ENCODE data around the gene NOSIP. TPM values are rescaled to one million over a fixed set of nuclear protein-coding genes. Genes with fewer than 3 reads are reported as not detected.

Gene NOSIP
- total RNA-seq, 4 donors from 2014 or later, result 29.0 to 347 (median 65.4) TPM

DNA sequence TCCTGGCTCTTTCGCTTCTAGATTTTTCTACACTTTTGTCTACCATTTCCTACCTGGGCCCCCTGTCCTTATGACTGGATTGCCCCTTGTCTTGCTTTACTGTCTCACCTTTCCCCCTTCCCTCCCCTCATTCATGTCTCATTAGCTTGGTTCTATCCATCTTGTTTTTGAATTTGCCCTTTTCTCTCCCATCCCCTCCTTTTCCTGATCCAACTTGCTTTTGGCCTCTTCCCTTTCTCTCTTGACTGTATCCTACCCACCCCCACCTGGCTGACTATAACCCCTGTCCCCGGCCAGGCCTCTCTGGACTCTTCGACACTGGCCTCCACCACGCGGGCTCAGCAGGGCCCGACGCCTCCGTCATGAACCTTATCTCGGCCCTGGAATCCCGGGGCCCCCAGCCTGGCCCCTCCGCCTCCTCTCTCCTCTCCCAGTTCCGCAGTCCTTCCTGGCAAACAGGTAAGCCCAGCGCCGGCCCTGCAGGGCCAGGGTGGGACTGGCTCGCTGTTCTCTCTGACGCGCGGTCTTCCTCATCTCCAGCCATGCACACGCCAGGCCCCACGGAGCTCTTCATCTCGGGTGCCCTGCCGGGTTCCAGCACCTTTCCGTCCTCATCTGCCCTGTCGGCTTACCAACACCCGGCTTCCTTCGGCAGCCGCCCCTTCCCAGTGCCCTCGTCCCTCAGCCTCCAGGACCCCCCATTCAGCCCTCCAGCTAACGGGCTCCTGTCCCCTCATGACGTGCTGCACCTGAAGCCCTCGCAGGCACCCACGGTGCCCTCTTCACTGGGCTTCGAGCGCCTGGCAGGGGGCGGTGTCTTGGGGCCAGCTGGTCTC lies 14.0 kb upstream of the NOSIP start:
- DNase-seq, result no peak
- intact Hi-C loops (cut with DNase I; ENCODE audit: low total_unique reads), result no loop called here
- no peak overlapping the region for H3K4me3 ChIP-seq
- H3K36me3 ChIP-seq, result no peaks in the 10 kb centered on the region
- TF ChIP-seq, protein P1, sequence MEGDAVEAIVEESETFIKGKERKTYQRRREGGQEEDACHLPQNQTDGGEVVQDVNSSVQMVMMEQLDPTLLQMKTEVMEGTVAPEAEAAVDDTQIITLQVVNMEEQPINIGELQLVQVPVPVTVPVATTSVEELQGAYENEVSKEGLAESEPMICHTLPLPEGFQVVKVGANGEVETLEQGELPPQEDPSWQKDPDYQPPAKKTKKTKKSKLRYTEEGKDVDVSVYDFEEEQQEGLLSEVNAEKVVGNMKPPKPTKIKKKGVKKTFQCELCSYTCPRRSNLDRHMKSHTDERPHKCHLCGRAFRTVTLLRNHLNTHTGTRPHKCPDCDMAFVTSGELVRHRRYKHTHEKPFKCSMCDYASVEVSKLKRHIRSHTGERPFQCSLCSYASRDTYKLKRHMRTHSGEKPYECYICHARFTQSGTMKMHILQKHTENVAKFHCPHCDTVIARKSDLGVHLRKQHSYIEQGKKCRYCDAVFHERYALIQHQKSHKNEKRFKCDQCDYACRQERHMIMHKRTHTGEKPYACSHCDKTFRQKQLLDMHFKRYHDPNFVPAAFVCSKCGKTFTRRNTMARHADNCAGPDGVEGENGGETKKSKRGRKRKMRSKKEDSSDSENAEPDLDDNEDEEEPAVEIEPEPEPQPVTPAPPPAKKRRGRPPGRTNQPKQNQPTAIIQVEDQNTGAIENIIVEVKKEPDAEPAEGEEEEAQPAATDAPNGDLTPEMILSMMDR (IDR thresholded peaks at IDR 0.05), result no peak
- H3K9me3 ChIP-seq, result no peaks in the 10 kb centered on the region
- peak overlapping the region; percentile 91 to 94 for H3K27ac ChIP-seq
- peaks cover 0 to 9% of the 10 kb centered on the region in 2 donors for H3K4me1 ChIP-seq
- H3K27me3 ChIP-seq, result no peaks in the 10 kb centered on the region

DNA sequence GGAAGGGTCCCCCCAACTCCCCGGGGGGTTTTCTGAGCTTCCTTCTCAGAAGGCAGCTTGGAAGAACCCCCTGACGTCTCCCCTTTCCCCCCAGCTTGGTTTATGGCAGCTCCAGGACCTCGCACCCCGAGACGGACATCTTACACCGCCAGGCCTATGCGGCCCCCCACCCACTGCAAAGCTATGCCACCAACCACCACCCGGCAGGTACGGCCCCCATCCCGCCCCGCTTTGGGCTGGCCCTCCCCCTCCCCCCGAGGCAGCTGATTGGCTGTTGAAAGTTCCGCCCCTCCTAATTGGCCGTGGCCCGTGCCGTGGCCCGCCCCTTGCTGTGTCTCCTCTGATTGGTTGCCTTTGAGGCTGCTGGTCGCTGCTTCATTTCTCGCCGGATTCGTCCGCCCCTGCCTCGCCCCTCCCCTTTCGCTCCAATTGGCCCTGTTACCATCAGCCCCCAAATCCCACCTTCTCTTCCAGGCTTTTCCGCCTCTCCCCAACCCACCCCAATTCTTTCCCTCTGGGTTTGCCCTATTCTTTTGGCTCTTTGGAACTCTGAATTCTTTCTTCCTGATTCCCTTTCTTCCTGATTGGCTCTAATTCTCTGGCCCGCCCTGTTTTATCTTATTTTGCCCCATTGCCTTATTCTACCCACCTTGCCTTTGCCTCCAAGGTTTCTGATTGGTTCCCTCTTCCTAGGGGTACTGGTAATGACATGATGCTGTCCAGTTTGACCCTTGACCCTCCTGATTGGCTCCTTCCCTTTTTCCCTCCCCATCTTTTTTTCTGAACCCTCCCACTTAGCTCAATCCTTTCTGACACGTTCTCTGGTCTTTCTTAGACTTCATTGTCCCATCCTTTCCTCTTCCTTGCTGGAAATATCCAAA lies 13.1 kb upstream of the NOSIP start:
- DNase-seq, result peak; percentile 94
- Histone ChIP-seq H3K27me3 (no peaks in the 10 kb centered on the region), H3K36me3 (no peaks in the 10 kb centered on the region), H3K4me1 (peaks cover 0 to 9% of the 10 kb centered on the region in 2 donors), H3K27ac (peak overlapping the region; percentile 91 to 94), H3K4me3 (peak overlapping the region; percentile 28 to 94), H3K9me3 (no peaks in the 10 kb centered on the region)
- no peak for TF ChIP-seq POLR2A (IDR thresholded peaks at IDR 0.05)
- TF ChIP-seq, protein P1 (IDR thresholded peaks at IDR 0.05), result no peak
- intact Hi-C loops (cut with DNase I; ENCODE audit: low total_unique reads), result no loop called here

DNA sequence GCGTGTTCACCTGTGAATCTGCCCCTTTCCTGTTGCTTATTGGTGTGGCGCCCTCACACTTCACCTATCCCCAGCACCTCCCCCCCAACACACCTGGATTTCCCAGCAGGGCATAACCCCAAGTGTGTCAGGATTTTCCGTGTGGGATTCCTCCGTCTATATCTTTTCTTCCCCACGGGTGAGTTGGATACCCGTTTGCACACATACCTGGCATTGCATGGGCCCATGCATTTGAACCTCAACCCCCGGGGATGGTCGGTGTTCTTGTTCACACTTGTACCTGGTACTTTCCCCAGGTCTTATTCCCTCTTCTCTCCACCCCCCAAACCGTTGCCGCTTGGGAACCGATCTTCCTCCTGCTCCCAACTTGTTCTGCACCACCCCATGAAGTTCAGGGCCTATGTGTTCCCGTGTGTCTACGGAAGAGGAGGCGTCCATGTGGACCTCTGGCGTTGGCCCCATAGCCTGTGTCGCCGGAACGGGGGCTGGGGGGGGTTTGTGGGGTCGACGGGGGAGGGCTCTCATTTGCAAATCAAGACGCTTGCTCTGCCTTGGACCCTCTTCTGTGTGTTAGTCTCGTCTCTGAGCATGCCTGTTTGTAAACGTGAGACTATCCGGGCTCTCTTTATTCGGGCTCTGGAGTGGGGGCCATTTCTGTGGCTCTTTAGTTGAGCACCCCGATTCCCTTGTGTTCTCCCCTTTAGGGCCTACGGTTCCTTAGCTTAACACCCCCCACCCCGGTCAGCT lies 12.3 kb upstream of the NOSIP start:
- intact Hi-C loops (cut with DNase I; ENCODE audit: low total_unique reads), result no loop called here
- Histone ChIP-seq H3K4me1 (peaks cover 0 to 9% of the 10 kb centered on the region in 2 donors), H3K4me3 (peak overlapping the region; percentile 71 to 94), H3K36me3 (no peaks in the 10 kb centered on the region), H3K27me3 (no peaks in the 10 kb centered on the region), H3K9me3 (no peaks in the 10 kb centered on the region), H3K27ac (peak overlapping the region; percentile 91 to 94)
- no peak for TF ChIP-seq POLR2A (IDR thresholded peaks at IDR 0.05)
- TF ChIP-seq, protein P1 (IDR thresholded peaks at IDR 0.05), result no peak
- no peak for DNase-seq

DNA sequence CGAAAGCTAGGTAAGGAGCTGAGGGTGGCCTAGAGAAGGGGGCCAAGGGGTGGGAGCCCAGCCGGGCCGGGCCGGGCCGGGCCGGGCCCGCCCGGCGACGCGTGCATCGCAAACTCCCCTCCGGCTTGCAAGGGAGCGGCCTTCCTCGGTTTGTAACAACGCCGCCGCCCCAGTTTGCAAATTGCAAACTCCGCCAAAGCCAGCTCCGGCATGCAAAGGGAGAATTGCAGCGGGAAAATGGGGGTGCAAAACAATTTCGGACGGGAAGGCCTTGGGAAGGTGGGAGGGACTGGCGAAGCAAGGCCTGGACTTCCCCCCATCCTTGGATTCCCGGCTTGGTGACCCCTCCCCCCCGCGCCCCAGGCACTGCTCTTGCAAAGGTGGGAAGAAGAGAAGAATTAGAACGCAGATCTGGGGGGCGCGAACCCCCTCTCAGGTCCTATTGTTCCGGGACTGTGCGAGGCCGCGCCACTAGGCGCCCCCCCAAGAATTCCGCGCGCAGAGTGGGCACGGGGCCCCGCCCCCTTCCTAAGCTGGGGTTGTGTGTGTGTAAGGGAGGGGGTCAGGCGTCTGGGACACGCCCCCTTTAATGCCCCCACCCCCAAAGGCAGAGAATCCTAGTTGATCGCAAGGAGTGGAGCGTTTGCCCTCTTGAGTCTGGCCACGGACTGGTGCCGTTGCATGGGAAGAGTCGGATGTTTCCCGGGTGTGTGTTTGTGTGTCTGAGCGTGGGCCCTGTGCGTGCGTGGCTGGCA lies 11.6 kb upstream of the NOSIP start:
- Histone ChIP-seq H3K4me1 (peaks cover 0 to 9% of the 10 kb centered on the region in 2 donors), H3K27ac (peak overlapping the region; percentile 91 to 94), H3K27me3 (no peaks in the 10 kb centered on the region), H3K36me3 (no peaks in the 10 kb centered on the region), H3K4me3 (peak overlapping the region; percentile 71 to 94), H3K9me3 (no peaks in the 10 kb centered on the region)
- intact Hi-C loops (cut with DNase I; ENCODE audit: low total_unique reads), result no loop called here
- DNase-seq, result peak; percentile 51 to 55
- TF ChIP-seq POLR2A (IDR thresholded peaks at IDR 0.05), result peak in 1 of 2 donors; percentile 11
- TF ChIP-seq, protein P1 (IDR thresholded peaks at IDR 0.05), result no peak

Measured in uterus (tissue), 4 donors.